ENCODE data around the gene SIGLEC6. TPM values are rescaled to one million over a fixed set of nuclear protein-coding genes. Genes with fewer than 3 reads are reported as not detected.

SIGLEC6 gene
- total RNA-seq, 1 experiment from 2014 or later: not detected

GRCh38 chr19:51472607-51473006, 58.9 kb downstream of the SIGLEC6 start:
- Histone ChIP-seq H3K27me3 (peaks cover 6% of the 10 kb centered on the region; the same call in 1 of the 2 replicates), H3K36me3 (no peaks in the 10 kb centered on the region), H3K4me3 (no peak overlapping the region), H3K9me3 (no peaks in the 10 kb centered on the region)
- no peak for DNase-seq

DNA sequence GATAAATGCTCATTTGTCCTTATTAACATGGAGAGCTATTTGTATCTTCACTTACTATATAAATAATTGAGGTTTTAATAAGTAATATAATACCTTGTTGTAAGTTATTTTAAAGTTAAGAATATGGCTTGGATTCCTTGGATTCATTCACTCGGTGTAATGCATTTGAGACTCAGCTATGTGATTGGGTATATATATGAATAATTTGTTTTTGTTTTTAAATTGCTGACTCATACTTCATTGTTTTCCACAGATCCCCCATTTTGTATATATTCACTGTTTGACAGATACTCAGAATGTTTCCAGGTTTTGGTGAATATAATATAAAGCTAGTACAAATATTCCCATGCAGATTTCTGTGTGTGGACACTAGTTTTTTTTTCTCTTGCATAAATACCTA, 59.9 kb downstream of the SIGLEC6 start:
- Histone ChIP-seq H3K27me3 (peaks cover 7% of the 10 kb centered on the region; the same call in 1 of the 2 replicates), H3K36me3 (no peaks in the 10 kb centered on the region), H3K4me3 (no peak overlapping the region), H3K9me3 (no peaks in the 10 kb centered on the region)
- DNase-seq: no peak

GRCh38 chr19:51470966-51471365, 60.5 kb downstream of the SIGLEC6 start:
- H3K27me3 ChIP-seq: peaks cover 11% of the 10 kb centered on the region; the same call in 1 of the 2 replicates
- H3K36me3 ChIP-seq: no peaks in the 10 kb centered on the region
- H3K9me3 ChIP-seq: no peaks in the 10 kb centered on the region
- no peak overlapping the region for H3K4me3 ChIP-seq
- no peak for DNase-seq

- DNase-seq: no peak
- no peaks in the 10 kb centered on the region for H3K36me3 ChIP-seq
- no peaks in the 10 kb centered on the region for H3K9me3 ChIP-seq
- H3K4me3 ChIP-seq: no peak overlapping the region
- peaks cover 20% of the 10 kb centered on the region for H3K27me3 ChIP-seq
Observed at GRCh38 chr19:51469629-51470028, 61.8 kb downstream of the SIGLEC6 start.

DNA sequence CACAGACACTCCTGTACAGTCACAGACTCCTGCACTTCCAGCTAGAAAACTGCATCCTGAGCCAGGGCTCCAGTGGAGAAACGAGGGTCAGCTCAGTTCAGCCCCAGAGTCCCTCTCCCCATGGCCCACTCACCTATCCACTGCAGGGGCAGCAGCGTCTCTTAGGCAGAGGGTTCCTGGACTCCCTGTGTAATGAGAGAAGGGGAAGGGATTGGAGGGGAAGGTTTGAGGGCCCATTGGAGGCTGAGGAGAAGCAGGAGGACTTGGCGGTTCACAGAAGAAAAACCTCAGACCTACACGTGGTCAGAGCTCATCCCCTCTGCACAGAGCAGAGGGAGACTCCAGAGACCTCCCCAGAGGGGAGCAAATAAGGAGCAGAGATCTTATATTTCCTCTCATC, 62.3 kb downstream of the SIGLEC6 start:
- no peaks in the 10 kb centered on the region for H3K9me3 ChIP-seq
- H3K27me3 ChIP-seq: peaks cover 18% of the 10 kb centered on the region
- no peak for DNase-seq
- no peaks in the 10 kb centered on the region for H3K36me3 ChIP-seq
- H3K4me3 ChIP-seq: no peak overlapping the region

GRCh38 chr19:51468545-51468920, 62.9 kb downstream of the SIGLEC6 start:
- no peaks in the 10 kb centered on the region for H3K9me3 ChIP-seq
- H3K4me3 ChIP-seq: no peak overlapping the region
- DNase-seq: no peak
- peaks cover 18% of the 10 kb centered on the region for H3K27me3 ChIP-seq
- no peaks in the 10 kb centered on the region for H3K36me3 ChIP-seq

DNA sequence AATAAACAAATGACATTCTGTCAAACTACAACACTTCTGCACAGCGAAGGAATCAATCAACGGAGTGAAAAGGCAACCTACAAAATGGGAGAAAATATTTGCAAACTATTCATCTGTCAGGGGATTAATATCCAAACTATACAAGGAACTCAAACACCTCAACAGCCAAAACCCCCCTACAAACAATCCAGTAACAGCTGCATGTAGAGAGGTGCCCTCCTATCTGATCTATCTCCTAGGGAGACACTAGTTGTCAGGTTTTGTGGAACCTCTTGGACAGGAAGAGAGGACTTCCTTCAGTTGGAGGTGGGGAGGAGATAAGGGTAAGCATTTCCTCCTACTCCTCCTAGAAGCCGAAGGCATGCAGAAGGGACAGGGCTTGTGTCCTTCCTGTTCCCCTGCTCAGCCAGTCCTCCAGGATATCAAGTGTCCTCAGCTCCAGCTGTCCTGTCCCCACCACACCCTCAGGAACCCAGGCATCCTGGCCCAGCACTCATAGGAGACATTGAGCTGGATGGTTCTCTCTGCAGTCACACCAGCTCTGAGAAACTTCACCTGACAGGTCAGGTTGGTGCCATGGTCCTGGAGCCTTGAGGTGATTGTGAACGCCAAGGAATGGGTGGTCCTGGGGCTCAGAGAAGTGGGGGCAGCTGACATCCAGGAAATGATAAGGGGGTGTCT, 63.5 kb downstream of the SIGLEC6 start:
- no peak for DNase-seq
- H3K4me3 ChIP-seq: no peak overlapping the region

More for the DNA sequence above, 63.5 kb downstream of the SIGLEC6 start:
- no peaks in the 10 kb centered on the region for H3K9me3 ChIP-seq
- H3K36me3 ChIP-seq: no peaks in the 10 kb centered on the region
- H3K27me3 ChIP-seq: peaks cover 20% of the 10 kb centered on the region

Other genes starting within 250 kb of the SIGLEC6 start
- gene IGLON5, start 220.0 kb downstream of the SIGLEC6 start, total RNA-seq (2014; rRNA removed; shearing (Covaris generic); ENCODE audit: low replicate concordance): not detected in 2 replicates
- 0.10 and 0.95 TPM in 2 replicates for gene VSIG10L, start 189.5 kb downstream of the SIGLEC6 start, total RNA-seq (2014; rRNA removed; shearing (Covaris generic); ENCODE audit: low replicate concordance)
- gene ETFB, start 165.3 kb downstream of the SIGLEC6 start, total RNA-seq (2014; rRNA removed; shearing (Covaris generic); ENCODE audit: low replicate concordance): 170 and 237 TPM in 2 replicates
- gene CLDND2, start 162.7 kb downstream of the SIGLEC6 start, total RNA-seq (2014; rRNA removed; shearing (Covaris generic); ENCODE audit: low replicate concordance): not detected in 2 replicates
- not detected in 2 replicates for gene NKG7, start 159.0 kb downstream of the SIGLEC6 start, total RNA-seq (2014; rRNA removed; shearing (Covaris generic); ENCODE audit: low replicate concordance)
- gene LIM2, start 143.7 kb downstream of the SIGLEC6 start, total RNA-seq (2014; rRNA removed; shearing (Covaris generic); ENCODE audit: low replicate concordance): not detected in 2 replicates
- gene C19orf84, start 141.1 kb downstream of the SIGLEC6 start, total RNA-seq (2014; rRNA removed; shearing (Covaris generic); ENCODE audit: low replicate concordance): not detected in 2 replicates
- not detected in 2 replicates for gene SIGLEC10, start 114.0 kb downstream of the SIGLEC6 start, total RNA-seq (2014; rRNA removed; shearing (Covaris generic); ENCODE audit: low replicate concordance)
- not detected in 2 replicates for gene SIGLEC8, start 73.2 kb downstream of the SIGLEC6 start, total RNA-seq (2014; rRNA removed; shearing (Covaris generic); ENCODE audit: low replicate concordance)
- not detected in 2 replicates for gene CEACAM18, start 53.1 kb downstream of the SIGLEC6 start, total RNA-seq (2014; rRNA removed; shearing (Covaris generic); ENCODE audit: low replicate concordance)
- not detected in 2 replicates for gene SIGLEC12, start 29.9 kb downstream of the SIGLEC6 start, total RNA-seq (2014; rRNA removed; shearing (Covaris generic); ENCODE audit: low replicate concordance)
- gene ZNF175, start 39.6 kb upstream of the SIGLEC6 start, total RNA-seq (2014; rRNA removed; shearing (Covaris generic); ENCODE audit: low replicate concordance): 2.9 and 10.9 TPM in 2 replicates
- not detected in 2 replicates for gene SIGLEC5, start 98.7 kb upstream of the SIGLEC6 start, total RNA-seq (2014; rRNA removed; shearing (Covaris generic); ENCODE audit: low replicate concordance)
- gene SIGLEC14, start 115.2 kb upstream of the SIGLEC6 start, total RNA-seq (2014; rRNA removed; shearing (Covaris generic); ENCODE audit: low replicate concordance): not detected in 2 replicates
- 8.2 and 31.7 TPM in 2 replicates for gene SPACA6, start 161.7 kb upstream of the SIGLEC6 start, total RNA-seq (2014; rRNA removed; shearing (Covaris generic); ENCODE audit: low replicate concordance)
- not detected in 2 replicates for gene HAS1, start 192.3 kb upstream of the SIGLEC6 start, total RNA-seq (2014; rRNA removed; shearing (Covaris generic); ENCODE audit: low replicate concordance)
- not detected in 2 replicates for gene FPR1, start 220.2 kb upstream of the SIGLEC6 start, total RNA-seq (2014; rRNA removed; shearing (Covaris generic); ENCODE audit: low replicate concordance)
- gene FPR2, start 229.5 kb upstream of the SIGLEC6 start, total RNA-seq (2014; rRNA removed; shearing (Covaris generic); ENCODE audit: low replicate concordance): not detected in 2 replicates